A549 (cell line): ENCODE data around the gene FBXW12. TPM values are rescaled to one million over a fixed set of nuclear protein-coding genes. Genes with fewer than 3 reads are reported as not detected.

Source experiments
- ATAC-seq, 2 experiments: fragments of 200-7000 bp in 1 of 2; fragments of >200 bp in 1 of 2; cut with Nextera tagmentation in 1 of 2; cut with Tn5 transposase in 1 of 2; 3 replicates each; pipeline versions ENCODE4 v1.8.0 to v1.9.1; 2018 to 2020; ENCODE audit warnings: mild to moderate bottlenecking in 1 of 2, moderate library complexity in 1 of 2
- CTCF ChIA-PET: fragments of 300-600 bp; sonication (Branson Sonifier 250); formaldehyde crosslinking; extraction: SDS; loops from one replicate; lab custom pipeline; 2021; ENCODE audit warnings: antibody characterized with exemption, inconsistent platforms; lab: Yijun Ruan, JAX
- POLR2A ChIA-PET: fragments of 350-600 bp; formaldehyde crosslinking; extraction: SDS; loops from one replicate; lab custom pipeline; 2021; ENCODE audit warnings: antibody characterized with exemption, inconsistent platforms; lab: Yijun Ruan, JAX
- DNase-seq, 2 experiments: peaks; one replicate each; pipeline versions ENCODE4 v3.0.0 to v3.0.0-alpha.2; 2011 to 2016; ENCODE audit warnings: low read depth in 1 of 2, low spot score in 1 of 2
- FAIRE-seq: peaks from 2 replicates; lab custom pipeline; 2011; peaks lifted over from hg19 to GRCh38; lab: Jason Lieb, UNC
- H3K27ac ChIP-seq, 2 experiments: fragments of >200 bp; sonication (Bioruptor Twin); formaldehyde crosslinking; 3 replicates each; pipeline ENCODE4 v1.5.1; 2016 to 2017
- H3K4me1 ChIP-seq: fragments of >200 bp; sonication (Bioruptor Twin); formaldehyde crosslinking; 3 replicates; pipeline ENCODE4 v1.6.1; 2016
- H3K4me2 ChIP-seq: fragments of >200 bp; sonication (Bioruptor Twin); formaldehyde crosslinking; 3 replicates; pipeline ENCODE4 v1.6.1; 2016
- H3K4me3 ChIP-seq: fragments of >200 bp; sonication (Bioruptor Twin); formaldehyde crosslinking; 3 replicates; pipeline ENCODE4 v1.5.1; 2016
- H3K9me3 ChIP-seq: fragments of >200 bp; sonication (Bioruptor Twin); formaldehyde crosslinking; 3 replicates; pipeline ENCODE4 v1.6.1; 2016
- BCL3 ChIP-seq: fragments of >200 bp; sonication (Bioruptor Twin); formaldehyde crosslinking; IDR thresholded peaks from 3 replicates; pipeline ENCODE4 v1.6.1; 2016
- CBX2 ChIP-seq: fragments of 200-600 bp; sonication (generic); IDR thresholded peaks from 2 replicates; pipeline ENCODE4 v1.6.1; 2016; ENCODE audit warnings: low read depth, mild to moderate bottlenecking, borderline replicate concordance
- CHD4 ChIP-seq: fragments of 200-600 bp; sonication (generic); IDR thresholded peaks from 2 replicates; pipeline ENCODE4 v1.6.1; 2016; ENCODE audit warnings: antibody characterized with exemption, mild to moderate bottlenecking, borderline replicate concordance
- E2F6 ChIP-seq: IDR thresholded peaks from 2 replicates; pipeline ENCODE4 v1.6.1; 2012; ENCODE audit warnings: low read depth, borderline replicate concordance
- EHF ChIP-seq: fragments of 250-450 bp; sonication (Bioruptor Pico); IDR thresholded peaks from 2 replicates; pipeline ENCODE4 v1.5.0; 2020; ENCODE audit warnings: mild to moderate bottlenecking
- ELK1 ChIP-seq: fragments of 150-350 bp; IDR thresholded peaks from 2 replicates; pipeline ENCODE4 v1.6.1; 2014; ENCODE audit warnings: low read depth, mild to moderate bottlenecking, low read length
- EP300 ChIP-seq, 2 experiments: fragments of >200 bp; sonication (Bioruptor Twin); formaldehyde crosslinking; IDR thresholded peaks; 2 replicates in 1 of 2; 3 replicates in 1 of 2; pipeline ENCODE4 v1.6.1; 2016 to 2017
- ESRRA ChIP-seq: fragments of 150-350 bp; IDR thresholded peaks from 2 replicates; pipeline ENCODE4 v1.6.1; 2014; ENCODE audit warnings: mild to moderate bottlenecking, low read length, borderline replicate concordance
- FOSL2 ChIP-seq, 2 experiments: fragments of 450-650 bp in 1 of 2; fragments of >200 bp in 1 of 2; sonication (Bioruptor Twin) in 1 of 2; formaldehyde crosslinking; IDR thresholded peaks; 2 replicates each; pipeline versions ENCODE4 v1.5.0 to v1.6.1; 2016 to 2020; ENCODE audit warnings: mild to moderate bottlenecking in 1 of 2, moderate library complexity in 1 of 2
- FOXS1 ChIP-seq: fragments of 250-450 bp; sonication (Bioruptor Pico); IDR thresholded peaks from 2 replicates; pipeline ENCODE4 v1.5.0; 2020; ENCODE audit warnings: mild to moderate bottlenecking, moderate library complexity
- HEYL ChIP-seq: fragments of 250-450 bp; sonication (Bioruptor Pico); IDR thresholded peaks from 2 replicates; pipeline ENCODE4 v1.8.0; 2021; ENCODE audit warnings: mild to moderate bottlenecking, moderate library complexity
- HOXA7 ChIP-seq: fragments of 250-450 bp; sonication (Bioruptor Pico); IDR thresholded peaks from 2 replicates; pipeline ENCODE4 v1.5.0; 2020; ENCODE audit warnings: mild to moderate bottlenecking, moderate library complexity
- JUN ChIP-seq, 2 experiments: fragments of >200 bp; sonication (Bioruptor Twin); formaldehyde crosslinking; IDR thresholded peaks; 2 replicates in 1 of 2; 3 replicates in 1 of 2; pipeline ENCODE4 v1.6.1; 2016 to 2017
- KDM1A ChIP-seq: fragments of 200-600 bp; sonication (generic); IDR thresholded peaks from 2 replicates; pipeline ENCODE4 v1.6.1; 2016; ENCODE audit warnings: low read depth, mild to moderate bottlenecking
- MAFK ChIP-seq: fragments of 450-650 bp; IDR thresholded peaks from 2 replicates; pipeline ENCODE4 v1.6.1; 2014; ENCODE audit not compliant: partially characterized antibody
- MYC ChIP-seq: IDR thresholded peaks from 2 replicates; pipeline ENCODE4 v1.6.1; 2012; ENCODE audit warnings: mild to moderate bottlenecking, inconsistent platforms, low read length, improper control_type of control experiment, borderline replicate concordance
- NR3C1 ChIP-seq: fragments of >200 bp; sonication (Bioruptor Twin); formaldehyde crosslinking; IDR thresholded peaks from 3 replicates; pipeline ENCODE4 v1.6.1; 2017
- POLR2A ChIP-seq: IDR thresholded peaks from 2 replicates; pipeline ENCODE4 v1.6.1; 2012; ENCODE audit warnings: mild to moderate bottlenecking, low read length
- RARB ChIP-seq: fragments of 250-450 bp; sonication (Bioruptor Pico); IDR thresholded peaks from 2 replicates; pipeline ENCODE4 v1.8.0; 2021; ENCODE audit warnings: mild to moderate bottlenecking, moderate library complexity
- RCOR1 ChIP-seq: fragments of 150-350 bp; IDR thresholded peaks from 2 replicates; pipeline ENCODE4 v1.6.1; 2014; ENCODE audit warnings: antibody characterized with exemption, low read length, low read depth
- SMC3 ChIP-seq: fragments of >200 bp; sonication (Bioruptor Twin); formaldehyde crosslinking; IDR thresholded peaks from 3 replicates; pipeline ENCODE4 v1.6.1; 2018; ENCODE audit warnings: inconsistent platforms
- TFCP2L1 ChIP-seq: fragments of 250-450 bp; sonication (Bioruptor Pico); IDR thresholded peaks from 2 replicates; pipeline ENCODE4 v1.5.0; 2021; ENCODE audit warnings: mild to moderate bottlenecking
- TP53 ChIP-seq: fragments of 250-450 bp; sonication (Bioruptor Pico); IDR thresholded peaks from 2 replicates; pipeline ENCODE4 v1.5.0; 2021; ENCODE audit warnings: mild to moderate bottlenecking, moderate library complexity
- USF2 ChIP-seq: fragments of 450-650 bp; IDR thresholded peaks from 2 replicates; pipeline ENCODE4 v1.6.1; 2014; ENCODE audit warnings: antibody characterized with exemption
- ZC3H11A ChIP-seq: fragments of 450-650 bp; IDR thresholded peaks from 2 replicates; pipeline ENCODE4 v1.6.1; 2014; ENCODE audit warnings: antibody characterized with exemption, mild to moderate bottlenecking
- ZFP36 ChIP-seq: fragments of 450-650 bp; IDR thresholded peaks from 2 replicates; pipeline ENCODE4 v1.6.1; 2014; ENCODE audit warnings: borderline replicate concordance; ENCODE audit not compliant: partially characterized antibody
- ZNF302 ChIP-seq: fragments of 250-450 bp; sonication (Bioruptor Pico); IDR thresholded peaks from 2 replicates; pipeline ENCODE4 v1.9.0; 2021; ENCODE audit warnings: inconsistent platforms, mild to moderate bottlenecking, moderate library complexity
- WGBS: methylation state at CpG from one replicate; pipeline ENCODE4 v1.1.6; 2017; ENCODE audit errors: missing lambda C conversion rate; 5-methylcytosine and 5-hydroxymethylcytosine counted together
- polyA plus RNA-seq, 4 experiments: library from polyadenylated mRNA; depleted of rRNA in 3 of 4; stranded (reverse); fragments of >200 nt; fragmentation: RNase III in 1 of 4; extraction: RNeasy Plus Mini Kit Qiagen cat#74134 plus additional on column Dnase treatment in 1 of 4; gene quantifications; 2 replicates in 3 of 4; 3 replicates in 1 of 4; pipeline ENCODE4 v1.2.3, GENCODE V29; 2011 to 2017

Gene FBXW12
- polyA plus RNA-seq, 2 of the 4 experiments (the other 2 are of a cell fraction) = not detected

- H3K4me3 ChIP-seq = no peak overlapping the region
- ChIA-PET CTCF (no interaction called here), POLR2A (no interaction called here)
- no peak for FAIRE-seq
- TF ChIP-seq TP53 (CRISPR knock-in tag) = no peak
- TF ChIP-seq ELK1 = no peak
- TF ChIP-seq EP300 (IDR thresholded peaks at IDR 0.05) = no peak
- no peak for TF ChIP-seq HOXA7 (CRISPR knock-in tag)
- TF ChIP-seq USF2 = no peak
- TF ChIP-seq FOSL2 (IDR thresholded peaks at IDR 0.05) = no peak
- TF ChIP-seq FOSL2 (CRISPR knock-in tag; IDR thresholded peaks at IDR 0.05) = no peak
- TF ChIP-seq ZFP36 = no peak
- TF ChIP-seq TFCP2L1 (CRISPR knock-in tag) = no peak
- TF ChIP-seq E2F6 = no peak
- TF ChIP-seq NR3C1 = no peak
- no peak for TF ChIP-seq RARB (CRISPR knock-in tag)
- TF ChIP-seq ZNF302 (CRISPR knock-in tag) = no peak
- no peak for TF ChIP-seq HEYL
- TF ChIP-seq SMC3 = no peak
- no peak for TF ChIP-seq RCOR1
- TF ChIP-seq MYC = no peak
- no peak for TF ChIP-seq FOXS1
- H3K4me1 ChIP-seq = no peaks in the 10 kb centered on the region
- no peak for DNase-seq
- no peak overlapping the region for H3K4me2 ChIP-seq
- ATAC-seq = no peak
- no peak overlapping the region for H3K27ac ChIP-seq
- H3K9me3 ChIP-seq = peaks cover 4% of the 10 kb centered on the region; the same call in 2 of the 3 replicates
These were observed 10.1 kb upstream of the FBXW12 start for GRCh38 chr3:48361928-48362327.

- CTCF ChIA-PET = no interaction called here
- no peak overlapping the region for H3K27ac ChIP-seq
- no peaks in the 10 kb centered on the region for H3K4me1 ChIP-seq
- H3K4me2 ChIP-seq = no peak overlapping the region
- POLR2A ChIA-PET = no interaction called here
- FAIRE-seq (no peak), ATAC-seq (no peak), DNase-seq (no peak)
- WGBS = 6% methylated on average over 1 of the region's 1 CpG
- H3K4me3 ChIP-seq = no peak overlapping the region
- TF ChIP-seq TP53 (CRISPR knock-in tag) (no peak), SMC3 (no peak), ZC3H11A (no peak), CHD4 (no peak), MAFK (no peak), KDM1A (no peak), CBX2 (no peak)
- H3K9me3 ChIP-seq = peaks cover 4% of the 10 kb centered on the region; the same call in 2 of the 3 replicates
These were observed 7.2 kb upstream of the FBXW12 start for GRCh38 chr3:48364840-48365239.

- ATAC-seq = no peak
- no peak overlapping the region for H3K4me3 ChIP-seq
- CTCF ChIA-PET = interaction anchor here (0.7 to 2.0 kb wide), 2 partner anchors 28 to 69 kb away, joined by 4 read pairs; no protein-coding TSS in a partner anchor
- POLR2A ChIA-PET = no interaction called here
- TF ChIP-seq ESRRA (no peak), NR3C1 (no peak), POLR2A (no peak), TFCP2L1 (CRISPR knock-in tag) (no peak), SMC3 (no peak), EHF (CRISPR knock-in tag) (no peak), RARB (CRISPR knock-in tag) (no peak), JUN (IDR thresholded peaks at IDR 0.05) (no peak), BCL3 (no peak)
- DNase-seq = no peak
- H3K4me1 ChIP-seq = no peaks in the 10 kb centered on the region
- FAIRE-seq = no peak
- H3K4me2 ChIP-seq = no peak overlapping the region
- H3K27ac ChIP-seq = no peak overlapping the region
- peaks cover 1% of the 10 kb centered on the region; the same call in 2 of the 3 replicates for H3K9me3 ChIP-seq
These were observed 4.8 kb upstream of the FBXW12 start for GRCh38 chr3:48367201-48367600.
